K562 (cell line): ENCODE results near the gene SEC31A.

Source experiments
- ATF1 ChIP-seq, 2 experiments: fragments of 450-650 bp in 1 of 2; IDR thresholded peaks; 2 replicates each; pipeline ENCODE4 v1.6.1; 2016; ENCODE audit warnings: missing compliant biosample characterization in 1 of 2, missing genetic modification characterization in 1 of 2
- ATF2 ChIP-seq: sonication (generic); formaldehyde crosslinking; IDR thresholded peaks from 2 replicates; pipeline ENCODE4 v1.8.1; 2022; ENCODE audit warnings: missing genetic modification reagents
- CTCF ChIP-seq, 3 experiments: IDR thresholded peaks in 2 of 3; conservative IDR thresholded peaks in 1 of 3; 2 replicates each; pipeline ENCODE4 v1.5.1; 2011 to 2012; ENCODE audit warnings: low read length in 3 of 3, mild to moderate bottlenecking in 3 of 3, control low read depth in 2 of 3, improper control_type of control experiment in 1 of 3, inconsistent platforms in 1 of 3, low read depth in 1 of 3, mixed read lengths in 1 of 3, moderate library complexity in 1 of 3; ENCODE audit not compliant: insufficient read depth in 2 of 3
- FOXM1 ChIP-seq, 2 experiments: fragments of 450-650 bp in 1 of 2; sonication (generic) in 1 of 2; formaldehyde crosslinking in 1 of 2; IDR thresholded peaks; 2 replicates each; pipeline versions ENCODE4 v1.6.1 to v1.9.0; 2017 to 2022; ENCODE audit warnings: low read depth in 2 of 2, mild to moderate bottlenecking in 2 of 2, missing genetic modification reagents in 1 of 2, moderate library complexity in 1 of 2
- GABPB1 ChIP-seq: sonication (generic); formaldehyde crosslinking; IDR thresholded peaks from 2 replicates; pipeline ENCODE4 v1.8.0; 2022; ENCODE audit warnings: mild to moderate bottlenecking, missing genetic modification reagents
- RAD21 ChIP-seq, 2 experiments: fragments of 250-450 bp in 1 of 2; fragments of 450-650 bp in 1 of 2; sonication (Bioruptor Pico) in 1 of 2; formaldehyde crosslinking in 1 of 2; IDR thresholded peaks in 1 of 2; conservative IDR thresholded peaks in 1 of 2; 2 replicates each; pipeline versions ENCODE4 v1.4.0 to v1.8.0; 2020 to 2022; ENCODE audit warnings: mild to moderate bottlenecking in 2 of 2, moderate library complexity in 1 of 2
- TAF1 ChIP-seq: IDR thresholded peaks from 2 replicates; pipeline ENCODE4 v1.6.1; 2011; ENCODE audit warnings: mild to moderate bottlenecking, low read length, moderate library complexity; ENCODE audit not compliant: insufficient read depth, control insufficient read depth, severe bottlenecking; ENCODE audit errors: extremely low read depth
- YBX1 ChIP-seq: fragments of 450-650 bp; IDR thresholded peaks from 2 replicates; pipeline ENCODE4 v1.7.1; 2016; ENCODE audit warnings: mild to moderate bottlenecking
- YY1 ChIP-seq, 3 experiments: IDR thresholded peaks; 2 replicates each; pipeline ENCODE4 v1.6.1; 2011; ENCODE audit warnings: low read length in 2 of 3, mild to moderate bottlenecking in 2 of 3, moderate library complexity in 2 of 3, borderline replicate concordance in 1 of 3, control low read depth in 1 of 3, low read depth in 1 of 3; ENCODE audit not compliant: insufficient read depth in 3 of 3, insufficient replicate concordance in 2 of 3, control insufficient read depth in 1 of 3, insufficient read length in 1 of 3; ENCODE audit errors: extremely low read depth in 1 of 3
- TF ChIP-seq, protein P1 (sequence below): fragments of 250-450 bp; sonication (Bioruptor Pico); IDR thresholded peaks from 2 replicates; pipeline ENCODE4 v1.4.0; 2020; ENCODE audit warnings: mild to moderate bottlenecking
- TF ChIP-seq, protein P2 (sequence below): IDR thresholded peaks from 2 replicates; pipeline ENCODE4 v1.6.1; 2012; ENCODE audit warnings: low read depth, low read length, improper control_type of control experiment, borderline replicate concordance

DNA sequence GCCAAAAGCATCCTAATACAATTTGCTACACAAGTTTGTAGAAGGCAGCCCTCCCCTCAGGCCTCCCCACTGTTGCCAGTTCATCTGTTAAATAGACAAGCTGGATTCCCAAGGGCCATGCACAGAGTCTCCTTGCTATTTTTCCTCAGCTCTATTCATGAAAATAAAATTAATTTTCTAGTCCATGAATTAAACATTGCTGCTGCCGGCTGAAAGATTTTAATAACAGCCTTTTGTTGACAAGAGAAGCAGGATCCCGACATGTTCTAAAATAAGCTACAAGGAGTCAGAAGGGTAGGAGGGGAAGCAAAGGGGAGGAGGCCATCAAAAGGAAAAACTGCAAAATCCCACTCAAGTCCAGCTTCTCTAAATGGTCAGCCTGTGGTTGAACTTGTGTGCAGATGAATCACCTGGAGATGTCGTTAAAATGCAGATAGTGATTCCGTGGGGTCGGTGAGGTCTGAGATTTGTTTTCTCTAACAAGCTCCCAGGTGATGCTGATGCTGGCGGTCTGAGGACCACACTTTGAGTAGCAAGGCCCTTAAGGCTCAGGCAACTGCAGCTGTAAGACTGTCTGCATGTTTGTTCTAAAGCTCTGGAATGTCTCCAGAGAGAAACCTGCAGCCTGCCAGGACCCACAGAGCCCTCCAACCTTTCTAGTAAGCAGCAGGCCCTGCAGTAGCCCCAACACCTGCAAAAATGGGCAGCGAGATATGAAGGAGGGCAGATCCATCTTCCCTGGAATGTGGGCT, 101.8 kb downstream of the SEC31A start:
- TF ChIP-seq FOXM1 (IDR thresholded peaks at IDR 0.05; ENCODE audit: low read depth), result no peak
- TF ChIP-seq FOXM1 (CRISPR knock-in tag; IDR thresholded peaks at IDR 0.05; ENCODE audit: low read depth), result no peak
- TF ChIP-seq, protein P1, sequence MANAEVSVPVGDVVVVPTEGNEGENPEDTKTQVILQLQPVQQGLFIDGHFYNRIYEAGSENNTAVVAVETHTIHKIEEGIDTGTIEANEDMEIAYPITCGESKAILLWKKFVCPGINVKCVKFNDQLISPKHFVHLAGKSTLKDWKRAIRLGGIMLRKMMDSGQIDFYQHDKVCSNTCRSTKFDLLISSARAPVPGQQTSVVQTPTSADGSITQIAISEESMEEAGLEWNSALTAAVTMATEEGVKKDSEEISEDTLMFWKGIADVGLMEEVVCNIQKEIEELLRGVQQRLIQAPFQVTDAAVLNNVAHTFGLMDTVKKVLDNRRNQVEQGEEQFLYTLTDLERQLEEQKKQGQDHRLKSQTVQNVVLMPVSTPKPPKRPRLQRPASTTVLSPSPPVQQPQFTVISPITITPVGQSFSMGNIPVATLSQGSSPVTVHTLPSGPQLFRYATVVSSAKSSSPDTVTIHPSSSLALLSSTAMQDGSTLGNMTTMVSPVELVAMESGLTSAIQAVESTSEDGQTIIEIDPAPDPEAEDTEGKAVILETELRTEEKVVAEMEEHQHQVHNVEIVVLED, result no peak
- no peak for TF ChIP-seq TAF1
- no peak for TF ChIP-seq ATF1 (CRISPR knock-in tag; IDR thresholded peaks at IDR 0.05)
- TF ChIP-seq ATF1 (tag; IDR thresholded peaks at IDR 0.05), result no peak
- TF ChIP-seq ATF2 (CRISPR knock-in tag), result no peak
- no peak for TF ChIP-seq CTCF (IDR thresholded peaks at IDR 0.05 in 2 of 3, conservative IDR thresholded peaks at IDR 0.05 in 1 of 3; ENCODE audit: insufficient read depth in 2 of 3, low read depth in 1 of 3, low read length in 3 of 3)
- no peak for TF ChIP-seq YBX1
- TF ChIP-seq GABPB1 (CRISPR knock-in tag), result no peak
- no peak for TF ChIP-seq RAD21 (CRISPR knock-in tag; conservative IDR thresholded peaks at IDR 0.05 in 1 of 2, IDR thresholded peaks at IDR 0.05 in 1 of 2)
- TF ChIP-seq, protein P2, sequence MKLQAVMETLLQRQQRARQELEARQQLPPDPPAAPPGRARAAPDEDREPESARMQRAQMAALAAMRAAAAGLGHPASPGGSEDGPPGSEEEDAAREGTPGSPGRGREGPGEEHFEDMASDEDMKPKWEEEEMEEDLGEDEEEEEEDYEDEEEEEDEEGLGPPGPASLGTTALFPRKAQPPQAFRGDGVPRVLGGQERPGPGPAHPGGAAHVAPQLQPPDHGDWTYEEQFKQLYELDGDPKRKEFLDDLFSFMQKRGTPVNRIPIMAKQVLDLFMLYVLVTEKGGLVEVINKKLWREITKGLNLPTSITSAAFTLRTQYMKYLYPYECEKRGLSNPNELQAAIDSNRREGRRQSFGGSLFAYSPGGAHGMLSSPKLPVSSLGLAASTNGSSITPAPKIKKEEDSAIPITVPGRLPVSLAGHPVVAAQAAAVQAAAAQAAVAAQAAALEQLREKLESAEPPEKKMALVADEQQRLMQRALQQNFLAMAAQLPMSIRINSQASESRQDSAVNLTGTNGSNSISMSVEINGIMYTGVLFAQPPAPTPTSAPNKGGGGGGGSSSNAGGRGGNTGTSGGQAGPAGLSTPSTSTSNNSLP, result no peak
- TF ChIP-seq YY1 (IDR thresholded peaks at IDR 0.05; ENCODE audit: borderline replicate concordance in 1 of 3, control insufficient read depth in 1 of 3, extremely low read depth in 1 of 3, insufficient read depth in 3 of 3, insufficient read length in 1 of 3, insufficient replicate concordance in 2 of 3, low read depth in 1 of 3, low read length in 2 of 3), result no peak
